Neural progenitor cell (in vitro differentiated cells): ENCODE data around the gene FAM114A2. TPM values are rescaled to one million over a fixed set of nuclear protein-coding genes. Genes with fewer than 3 reads are reported as not detected.

Experiments used
- DNase-seq: peaks from one replicate; pipeline ENCODE4 v3.0.0-alpha.2; 2016; ENCODE audit warnings: low spot score
- H2AFZ ChIP-seq: fragments of 200-600 bp; sonication (generic); replicated peaks from 2 replicates; pipeline ENCODE4 v1.6.1; 2016; ENCODE audit warnings: antibody characterized with exemption
- H3F3A ChIP-seq: fragments of 200-600 bp; sonication (generic); 2 replicates; pipeline ENCODE4 v1.6.1; 2016; ENCODE audit warnings: antibody characterized with exemption, low read depth
- H3K27ac ChIP-seq: fragments of 200-600 bp; sonication (generic); 2 replicates; pipeline ENCODE4 v1.5.1; 2016; ENCODE audit warnings: mild to moderate bottlenecking
- H3K27me3 ChIP-seq: fragments of 200-600 bp; sonication (generic); 2 replicates; pipeline ENCODE4 v1.6.1; 2016; ENCODE audit warnings: mild to moderate bottlenecking, moderate library complexity
- H3K36me3 ChIP-seq: fragments of 200-600 bp; sonication (generic); 2 replicates; pipeline ENCODE4 v1.5.1; 2016
- H3K4me1 ChIP-seq: fragments of 200-600 bp; sonication (generic); 2 replicates; pipeline ENCODE4 v1.6.1; 2016; ENCODE audit warnings: mixed run types
- H3K4me2 ChIP-seq: fragments of 200-600 bp; sonication (generic); 2 replicates; pipeline ENCODE4 v1.6.1; 2016
- H3K4me3 ChIP-seq: fragments of 200-600 bp; sonication (generic); 2 replicates; pipeline ENCODE4 v1.5.1; 2016
- H3K79me2 ChIP-seq: fragments of 200-600 bp; sonication (generic); 2 replicates; pipeline ENCODE4 v1.6.1; 2016; ENCODE audit warnings: low read depth
- H3K9ac ChIP-seq: fragments of 200-600 bp; sonication (generic); 2 replicates; pipeline ENCODE4 v1.6.1; 2016
- H3K9me3 ChIP-seq: fragments of 200-600 bp; sonication (generic); 2 replicates; pipeline ENCODE4 v1.5.1; 2016; ENCODE audit warnings: low read depth
- H4K20me1 ChIP-seq: fragments of 200-600 bp; sonication (generic); 2 replicates; pipeline ENCODE4 v1.6.1; 2016; ENCODE audit warnings: low read depth
- H3K27ac Mint-ChIP-seq: 3 replicates; pipeline ENCODE4 v1.8.0; 2021; ENCODE audit warnings: mixed read lengths
- H3K27me3 Mint-ChIP-seq: 2 replicates; pipeline ENCODE4 v1.8.0; 2022; ENCODE audit warnings: low read depth, mild to moderate bottlenecking, inconsistent platforms, moderate library complexity, mixed read lengths; ENCODE audit not compliant: insufficient read depth
- H3K36me3 Mint-ChIP-seq: 3 replicates; pipeline ENCODE4 v1.8.0; 2021; ENCODE audit warnings: mixed read lengths
- H3K4me1 Mint-ChIP-seq: 3 replicates; pipeline ENCODE4 v1.8.0; 2021; ENCODE audit warnings: mixed read lengths
- H3K4me3 Mint-ChIP-seq: 3 replicates; pipeline ENCODE4 v1.8.0; 2021; ENCODE audit warnings: mild to moderate bottlenecking, moderate library complexity, mixed read lengths
- H3K9me3 Mint-ChIP-seq: 3 replicates; pipeline ENCODE4 v1.8.0; 2020; ENCODE audit warnings: mixed read lengths
- CTCF ChIP-seq: fragments of 200-600 bp; sonication (generic); IDR thresholded peaks from 2 replicates; pipeline ENCODE4 v1.5.1; 2017; ENCODE audit warnings: antibody characterized with exemption, mild to moderate bottlenecking
- EZH2 ChIP-seq: fragments of 200-600 bp; sonication (generic); IDR thresholded peaks from 2 replicates; pipeline ENCODE4 v1.6.1; 2017; ENCODE audit warnings: antibody characterized with exemption, mild to moderate bottlenecking, moderate library complexity
- EZH2phosphoT487 ChIP-seq: fragments of 200-600 bp; sonication (generic); IDR thresholded peaks from 2 replicates; pipeline ENCODE4 v1.6.1; 2017; ENCODE audit warnings: antibody characterized with exemption
- total RNA-seq: library from RNA; depleted of rRNA; stranded (reverse); fragments of >200 nt; gene quantifications from 2 replicates; pipeline ENCODE4 v1.2.3, GENCODE V29; 2015; ENCODE audit warnings: low replicate concordance

The FAM114A2 gene
- total RNA-seq, 1 donor from 2014 or later: 13.2 TPM

GRCh38 chr5:153974131-153974812 is 64.4 kb downstream of the FAM114A2 start:
- H3K4me3 Mint-ChIP-seq: no peak overlapping the region
- no peaks in the 10 kb centered on the region for H3K9me3 ChIP-seq
- H2AFZ ChIP-seq: no peak overlapping the region
- H3K27ac ChIP-seq: no peak overlapping the region
- no peaks in the 10 kb centered on the region for H3K9me3 Mint-ChIP-seq
- H3K27me3 Mint-ChIP-seq: peaks cover 2% of the 10 kb centered on the region
- no peak overlapping the region for H3K4me2 ChIP-seq
- H3K27me3 ChIP-seq: no peaks in the 10 kb centered on the region
- H4K20me1 ChIP-seq: no peaks in the 10 kb centered on the region
- H3K27ac Mint-ChIP-seq: no peak overlapping the region
- no peaks in the 10 kb centered on the region for H3K36me3 ChIP-seq
- H3K4me1 Mint-ChIP-seq: no peaks in the 10 kb centered on the region
- TF ChIP-seq CTCF: peak; percentile 85
- TF ChIP-seq EZH2: no peak
- peaks cover 7% of the 10 kb centered on the region for H3F3A ChIP-seq
- H3K36me3 Mint-ChIP-seq: no peaks in the 10 kb centered on the region
- H3K4me3 ChIP-seq: no peak overlapping the region
- no peaks in the 10 kb centered on the region for H3K79me2 ChIP-seq
- DNase-seq: peak; percentile 60
- no peak overlapping the region for H3K9ac ChIP-seq
- H3K4me1 ChIP-seq: peaks cover 14% of the 10 kb centered on the region

GRCh38 chr5:153972240-153972639 is 66.5 kb downstream of the FAM114A2 start:
- H2AFZ ChIP-seq: no peak overlapping the region
- no peak for TF ChIP-seq EZH2
- TF ChIP-seq EZH2phosphoT487: no peak
- TF ChIP-seq CTCF: no peak
- H3K36me3 ChIP-seq: no peaks in the 10 kb centered on the region
- H4K20me1 ChIP-seq: no peaks in the 10 kb centered on the region
- H3K4me2 ChIP-seq: no peak overlapping the region
- Mint-ChIP-seq H3K27ac (no peak overlapping the region), H3K4me1 (no peaks in the 10 kb centered on the region), H3K27me3 (peaks cover 5% of the 10 kb centered on the region), H3K36me3 (no peaks in the 10 kb centered on the region), H3K4me3 (no peak overlapping the region), H3K9me3 (no peaks in the 10 kb centered on the region)
- no peak overlapping the region for H3K27ac ChIP-seq
- H3K27me3 ChIP-seq: no peaks in the 10 kb centered on the region
- no peaks in the 10 kb centered on the region for H3K79me2 ChIP-seq
- no peak overlapping the region for H3K9ac ChIP-seq
- H3K9me3 ChIP-seq: no peaks in the 10 kb centered on the region
- peaks cover 14% of the 10 kb centered on the region for H3K4me1 ChIP-seq
- DNase-seq: no peak
- no peak overlapping the region for H3K4me3 ChIP-seq
- peaks cover 7% of the 10 kb centered on the region for H3F3A ChIP-seq

GRCh38 chr5:153970496-153970895 is 68.2 kb downstream of the FAM114A2 start:
- H3K9me3 Mint-ChIP-seq: no peaks in the 10 kb centered on the region
- H3K4me3 Mint-ChIP-seq: no peak overlapping the region
- no peaks in the 10 kb centered on the region for H3K4me1 Mint-ChIP-seq
- Histone ChIP-seq H2AFZ (peak overlapping the region; percentile 13), H3K9ac (no peak overlapping the region), H3K4me2 (peak overlapping the region; percentile 36), H3K9me3 (no peaks in the 10 kb centered on the region), H3K27me3 (no peaks in the 10 kb centered on the region), H4K20me1 (no peaks in the 10 kb centered on the region), H3K4me1 (peaks cover 14% of the 10 kb centered on the region), H3K36me3 (no peaks in the 10 kb centered on the region), H3K4me3 (no peak overlapping the region), H3K79me2 (no peaks in the 10 kb centered on the region), H3F3A (peaks cover 7% of the 10 kb centered on the region), H3K27ac (no peak overlapping the region)
- DNase-seq: peak; percentile 51
- TF ChIP-seq CTCF: no peak
- TF ChIP-seq EZH2: no peak
- TF ChIP-seq EZH2phosphoT487: no peak
- peaks cover 5% of the 10 kb centered on the region for H3K27me3 Mint-ChIP-seq
- H3K27ac Mint-ChIP-seq: no peak overlapping the region
- no peaks in the 10 kb centered on the region for H3K36me3 Mint-ChIP-seq
